HG03442 (cell line): ENCODE results near the gene GRK1.
A peak's percentile ranks its signal among the peaks of the same experiment; 100 is the strongest.

Experiments
- ATAC-seq: cut with Tn5 transposase; IDR thresholded peaks from one replicate; pipeline ENCODE4 v1.9.1; 2021; ENCODE audit warnings: mild to moderate bottlenecking, moderate library complexity; ENCODE audit not compliant: unreplicated experiment

GRK1 gene

GRCh38 chr13:113754691-113755090, 87.7 kb downstream of the GRK1 start:
- no peak for ATAC-seq

GRCh38 chr13:113756441-113757097, 89.5 kb downstream of the GRK1 start:
- no peak for ATAC-seq

GRCh38 chr13:113758651-113759524, 91.9 kb downstream of the GRK1 start, which contains the start of gene TMEM255B:
Gene TMEM255B, plus strand, starts transcription at chr13:113759226. Its CDS starts 44 bp downstream, at chr13:113759270.
- ATAC-seq, result peak; percentile 71

GRCh38 chr13:113759525-113760137, 92.6 kb downstream of the GRK1 start:
- ATAC-seq, result no peak

GRCh38 chr13:113761136-113761535, 94.1 kb downstream of the GRK1 start:
- no peak for ATAC-seq

GRCh38 chr13:113762075-113762474, 95.1 kb downstream of the GRK1 start:
- no peak for ATAC-seq

- no peak for ATAC-seq
Measured at GRCh38 chr13:113762538-113762937, 95.5 kb downstream of the GRK1 start.

- ATAC-seq, result no peak
Measured at GRCh38 chr13:113763254-113763653, 96.2 kb downstream of the GRK1 start.

- ATAC-seq, result no peak
Measured at GRCh38 chr13:113763961-113764792, 97.2 kb downstream of the GRK1 start.

- ATAC-seq, result no peak
Measured at GRCh38 chr13:113764793-113765563, 98.0 kb downstream of the GRK1 start.

- ATAC-seq, result no peak
Measured at GRCh38 chr13:113765564-113765910, 98.5 kb downstream of the GRK1 start.

GRCh38 chr13:113766035-113766800, 99.2 kb downstream of the GRK1 start:
- ATAC-seq, result no peak

GRCh38 chr13:113767366-113767765, 100.3 kb downstream of the GRK1 start:
- ATAC-seq, result no peak

- ATAC-seq, result no peak
Measured at GRCh38 chr13:113768018-113768905, 101.2 kb downstream of the GRK1 start.

GRCh38 chr13:113769106-113769505, 102.1 kb downstream of the GRK1 start:
- ATAC-seq, result no peak

GRCh38 chr13:113769881-113770280, 102.9 kb downstream of the GRK1 start:
- no peak for ATAC-seq

- ATAC-seq, result no peak
Measured at GRCh38 chr13:113770441-113770840, 103.4 kb downstream of the GRK1 start.

GRCh38 chr13:113770937-113771336, 103.9 kb downstream of the GRK1 start:
- no peak for ATAC-seq
